K562 (cell line): ENCODE data around the gene GPC2. TPM values are rescaled to one million over a fixed set of nuclear protein-coding genes. Genes with fewer than 3 reads are reported as not detected.
A peak's percentile ranks its signal among the peaks of the same experiment; 100 is the strongest.

Experiments used
- CBX8 ChIP-seq: fragments of 200-600 bp; sonication (generic); IDR thresholded peaks from 2 replicates; pipeline ENCODE4 v1.6.1; 2012; ENCODE audit warnings: borderline replicate concordance, mixed run types, low read depth, mild to moderate bottlenecking, moderate library complexity, mixed read lengths, low read length, control low read depth, inconsistent platforms; ENCODE audit not compliant: poor library complexity, severe bottlenecking; ENCODE audit errors: extremely low read depth
- ESRRA ChIP-seq: fragments of 450-650 bp; IDR thresholded peaks from 2 replicates; pipeline ENCODE4 v1.6.1; 2014; ENCODE audit warnings: low read depth, mild to moderate bottlenecking, moderate library complexity, borderline replicate concordance
- EWSR1 ChIP-seq: fragments of 450-650 bp; IDR thresholded peaks from 2 replicates; pipeline ENCODE4 v1.6.1; 2018; ENCODE audit warnings: borderline replicate concordance, mild to moderate bottlenecking, low read depth, moderate library complexity; ENCODE audit not compliant: partially characterized antibody
- MBD2 ChIP-seq: sonication (generic); IDR thresholded peaks from 2 replicates; pipeline ENCODE4 v1.6.1; 2016; ENCODE audit warnings: low read depth, borderline replicate concordance
- MEF2A ChIP-seq: IDR thresholded peaks from 2 replicates; pipeline ENCODE4 v1.6.1; 2011; ENCODE audit warnings: low read depth, mild to moderate bottlenecking, low read length, moderate library complexity; ENCODE audit not compliant: control insufficient read depth
- POLR2B ChIP-seq: fragments of 450-650 bp; IDR thresholded peaks from 2 replicates; pipeline ENCODE4 v1.6.1; 2018; ENCODE audit warnings: low read depth; ENCODE audit not compliant: partially characterized antibody
- RAD21 ChIP-seq, 2 experiments: fragments of 250-450 bp in 1 of 2; fragments of 450-650 bp in 1 of 2; sonication (Bioruptor Pico) in 1 of 2; formaldehyde crosslinking in 1 of 2; IDR thresholded peaks in 1 of 2; conservative IDR thresholded peaks in 1 of 2; 2 replicates each; pipeline versions ENCODE4 v1.4.0 to v1.8.0; 2020 to 2022; ENCODE audit warnings: mild to moderate bottlenecking in 2 of 2, moderate library complexity in 1 of 2
- SPI1 ChIP-seq: IDR thresholded peaks from 2 replicates; pipeline ENCODE4 v1.6.1; 2011; ENCODE audit warnings: low read depth, low read length, control low read depth, borderline replicate concordance
- TBP ChIP-seq: optimal IDR thresholded peaks from 2 replicates; pipeline ENCODE3; 2011; ENCODE audit warnings: low read depth, low read length, improper control_type of control experiment
- VEZF1 ChIP-seq: fragments of 200-800 bp; sonication (Bioruptor generic); IDR thresholded peaks from 2 replicates; pipeline ENCODE4 v1.6.1; 2017; ENCODE audit warnings: missing genetic modification characterization, missing compliant biosample characterization
- XRCC4 ChIP-seq: IDR thresholded peaks from one replicate; pipeline ENCODE4 v1.6.1; 2011; ENCODE audit not compliant: insufficient read depth, insufficient read length; ENCODE audit errors: extremely low read depth
- YBX1 ChIP-seq: fragments of 450-650 bp; IDR thresholded peaks from 2 replicates; pipeline ENCODE4 v1.7.1; 2016; ENCODE audit warnings: mild to moderate bottlenecking
- ZNF740 ChIP-seq, 3 experiments: fragments of 200-800 bp in 1 of 3; sonication (Bioruptor generic) in 1 of 3; sonication (generic) in 1 of 3; formaldehyde crosslinking in 1 of 3; IDR thresholded peaks; 2 replicates each; pipeline versions ENCODE4 v1.6.1 to v1.8.0; 2016 to 2022; ENCODE audit warnings: mild to moderate bottlenecking in 2 of 3, missing compliant biosample characterization in 2 of 3, missing genetic modification characterization in 2 of 3, missing genetic modification reagents in 1 of 3
- polyA plus RNA-seq, 8 experiments: library from polyadenylated mRNA; depleted of rRNA in 4 of 8; stranded (reverse) in 5 of 8; unstranded in 3 of 8; fragments of >200 nt; fragmentation: Nextera tagmentation in 2 of 8; fragmentation: Illumina TruSeq in 1 of 8; extraction: Ambion mirVana in 2 of 8; extraction: Trizol in 1 of 8; gene quantifications; 2 replicates each; pipeline versions ENCODE4 v1.2.1 to v1.2.3, GENCODE V29; 2011 to 2014; ENCODE audit warnings: inconsistent platforms in 1 of 8, missing spikeins in 1 of 8
- total RNA-seq, 7 experiments: library from RNA; depleted of rRNA in 6 of 7; stranded (reverse); fragments of >200 nt in 6 of 7; fragmentation: Illumina TruSeq in 2 of 7; extraction: Trizol in 2 of 7; gene quantifications; 2 replicates each; pipeline versions ENCODE4 v1.2.1 to v1.2.3, GENCODE V29; 2011 to 2021; ENCODE audit warnings: low replicate concordance in 1 of 7
- TF ChIP-seq, protein P1 (sequence below): sonication (generic); formaldehyde crosslinking; IDR thresholded peaks from 2 replicates; pipeline ENCODE4 v1.8.1; 2023; ENCODE audit warnings: mild to moderate bottlenecking, missing genetic modification reagents
- TF ChIP-seq, protein P2 (sequence below): fragments of 250-450 bp; sonication (Bioruptor Pico); IDR thresholded peaks from 2 replicates; pipeline ENCODE4 v1.8.0; 2022; ENCODE audit warnings: inconsistent platforms
- TF ChIP-seq, protein P3 (sequence below): fragments of 250-450 bp; sonication (Bioruptor Pico); IDR thresholded peaks from 2 replicates; pipeline ENCODE4 v1.5.0; 2020; ENCODE audit warnings: mild to moderate bottlenecking

Gene GPC2
- total and polyA plus RNA-seq, 9 of the 15 experiments (the other 6 are each of a cell fraction or from before 2014, with no cell fraction given): 0.06 to 7.7 (median 1.4) TPM; not detected in 1

- TF ChIP-seq ESRRA (0 out of 2 replicates have a peak, but pooled peaks have one; percentile 9), CBX8 (no peak), POLR2B (no peak), VEZF1 (CRISPR knock-in tag) (no peak), RAD21 (CRISPR knock-in tag; conservative IDR thresholded peaks at IDR 0.05 in 1 of 2, IDR thresholded peaks at IDR 0.05 in 1 of 2) (no peak), ZNF740 (CRISPR knock-in tag; IDR thresholded peaks at IDR 0.05) (no peak; the same call in 1 of the 2 replicates), ZNF740 (tag; IDR thresholded peaks at IDR 0.05) (peak in 1 of 2 experiments; percentile 18; a peak in 1 of 4 replicates), XRCC4 (no peak), SPI1 (0 out of 2 replicates have a peak, but pooled peaks have one; percentile 4), YBX1 (no peak), MBD2 (0 out of 2 replicates have a peak, but pooled peaks have one; percentile 2), EWSR1 (no peak), MEF2A (no peak), TBP (no peak)
- TF ChIP-seq, protein P1, sequence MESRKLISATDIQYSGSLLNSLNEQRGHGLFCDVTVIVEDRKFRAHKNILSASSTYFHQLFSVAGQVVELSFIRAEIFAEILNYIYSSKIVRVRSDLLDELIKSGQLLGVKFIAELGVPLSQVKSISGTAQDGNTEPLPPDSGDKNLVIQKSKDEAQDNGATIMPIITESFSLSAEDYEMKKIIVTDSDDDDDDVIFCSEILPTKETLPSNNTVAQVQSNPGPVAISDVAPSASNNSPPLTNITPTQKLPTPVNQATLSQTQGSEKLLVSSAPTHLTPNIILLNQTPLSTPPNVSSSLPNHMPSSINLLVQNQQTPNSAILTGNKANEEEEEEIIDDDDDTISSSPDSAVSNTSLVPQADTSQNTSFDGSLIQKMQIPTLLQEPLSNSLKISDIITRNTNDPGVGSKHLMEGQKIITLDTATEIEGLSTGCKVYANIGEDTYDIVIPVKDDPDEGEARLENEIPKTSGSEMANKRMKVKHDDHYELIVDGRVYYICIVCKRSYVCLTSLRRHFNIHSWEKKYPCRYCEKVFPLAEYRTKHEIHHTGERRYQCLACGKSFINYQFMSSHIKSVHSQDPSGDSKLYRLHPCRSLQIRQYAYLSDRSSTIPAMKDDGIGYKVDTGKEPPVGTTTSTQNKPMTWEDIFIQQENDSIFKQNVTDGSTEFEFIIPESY (CRISPR knock-in tag): no peak
- TF ChIP-seq, protein P2, sequence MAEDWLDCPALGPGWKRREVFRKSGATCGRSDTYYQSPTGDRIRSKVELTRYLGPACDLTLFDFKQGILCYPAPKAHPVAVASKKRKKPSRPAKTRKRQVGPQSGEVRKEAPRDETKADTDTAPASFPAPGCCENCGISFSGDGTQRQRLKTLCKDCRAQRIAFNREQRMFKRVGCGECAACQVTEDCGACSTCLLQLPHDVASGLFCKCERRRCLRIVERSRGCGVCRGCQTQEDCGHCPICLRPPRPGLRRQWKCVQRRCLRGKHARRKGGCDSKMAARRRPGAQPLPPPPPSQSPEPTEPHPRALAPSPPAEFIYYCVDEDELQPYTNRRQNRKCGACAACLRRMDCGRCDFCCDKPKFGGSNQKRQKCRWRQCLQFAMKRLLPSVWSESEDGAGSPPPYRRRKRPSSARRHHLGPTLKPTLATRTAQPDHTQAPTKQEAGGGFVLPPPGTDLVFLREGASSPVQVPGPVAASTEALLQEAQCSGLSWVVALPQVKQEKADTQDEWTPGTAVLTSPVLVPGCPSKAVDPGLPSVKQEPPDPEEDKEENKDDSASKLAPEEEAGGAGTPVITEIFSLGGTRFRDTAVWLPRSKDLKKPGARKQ (CRISPR knock-in tag): no peak
- TF ChIP-seq, protein P3, sequence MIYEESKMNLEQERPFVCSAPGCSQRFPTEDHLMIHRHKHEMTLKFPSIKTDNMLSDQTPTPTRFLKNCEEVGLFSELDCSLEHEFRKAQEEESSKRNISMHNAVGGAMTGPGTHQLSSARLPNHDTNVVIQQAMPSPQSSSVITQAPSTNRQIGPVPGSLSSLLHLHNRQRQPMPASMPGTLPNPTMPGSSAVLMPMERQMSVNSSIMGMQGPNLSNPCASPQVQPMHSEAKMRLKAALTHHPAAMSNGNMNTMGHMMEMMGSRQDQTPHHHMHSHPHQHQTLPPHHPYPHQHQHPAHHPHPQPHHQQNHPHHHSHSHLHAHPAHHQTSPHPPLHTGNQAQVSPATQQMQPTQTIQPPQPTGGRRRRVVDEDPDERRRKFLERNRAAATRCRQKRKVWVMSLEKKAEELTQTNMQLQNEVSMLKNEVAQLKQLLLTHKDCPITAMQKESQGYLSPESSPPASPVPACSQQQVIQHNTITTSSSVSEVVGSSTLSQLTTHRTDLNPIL (CRISPR knock-in tag): no peak
These were observed 57.0 kb downstream of the GPC2 start (continued) for GRCh38 chr7:100119970-100120732.
